IMR-90 (cell line): ENCODE results near the gene SBF2. TPM values are rescaled to one million over a fixed set of nuclear protein-coding genes. Genes with fewer than 3 reads are reported as not detected.

Experiments used
- ATAC-seq: fragments of 200-7000 bp; cut with Tn5 transposase; 2 replicates; pipeline ENCODE4 v1.9.1; 2020; ENCODE audit warnings: low read depth, mild to moderate bottlenecking, moderate library complexity
- BruUV-seq: library from RNA; stranded (reverse); fragments of 400-500 nt; replicated peaks from 2 replicates; lab custom pipeline; 2021; lab: Mats Ljungman, UMichigan
- CTCF ChIA-PET: fragments of 300-600 bp; formaldehyde crosslinking; extraction: SDS; loops from one replicate; lab custom pipeline; 2021; ENCODE audit warnings: antibody characterized with exemption; lab: Yijun Ruan, JAX
- POLR2A ChIA-PET: fragments of 300-600 bp; sonication (Branson Sonifier 250); formaldehyde crosslinking; loops from one replicate; lab custom pipeline; 2022; ENCODE audit warnings: antibody characterized with exemption; ENCODE audit not compliant: unreplicated experiment; lab: Charles Lee
- DNase-seq: peaks from one replicate; pipeline ENCODE4 v3.0.0; 2013
- H2AFZ ChIP-seq: replicated peaks from 2 replicates; pipeline ENCODE3; 2013; ENCODE audit warnings: low read length, mild to moderate bottlenecking; ENCODE audit not compliant: poor library complexity
- H2AK5ac ChIP-seq: 2 replicates; pipeline ENCODE4 v1.6.1; 2013; ENCODE audit warnings: low read depth, low read length, inconsistent platforms
- H2AK9ac ChIP-seq: replicated peaks from 2 replicates; pipeline ENCODE3; 2013; ENCODE audit warnings: mild to moderate bottlenecking, low read depth, low read length, moderate library complexity; ENCODE audit not compliant: poor library complexity
- H2BK120ac ChIP-seq: 2 replicates; pipeline ENCODE4 v1.6.1; 2013; ENCODE audit warnings: low read depth, low read length, inconsistent platforms
- H2BK15ac ChIP-seq: 3 replicates; pipeline ENCODE4 v1.6.1; 2013; ENCODE audit warnings: low read depth, low read length, inconsistent platforms
- H2BK20ac ChIP-seq: 2 replicates; pipeline ENCODE4 v1.6.1; 2013; ENCODE audit warnings: low read depth, mild to moderate bottlenecking, inconsistent platforms, low read length, moderate library complexity
- H2BK5ac ChIP-seq: 2 replicates; pipeline ENCODE4 v1.6.1; 2013; ENCODE audit warnings: mild to moderate bottlenecking, low read depth, low read length, inconsistent platforms; ENCODE audit not compliant: poor library complexity, severe bottlenecking
- H3K14ac ChIP-seq: replicated peaks from 2 replicates; pipeline ENCODE4 v1.6.1; 2013; ENCODE audit warnings: low read depth, low read length, inconsistent platforms
- H3K18ac ChIP-seq: 2 replicates; pipeline ENCODE4 v1.6.1; 2013; ENCODE audit warnings: low read depth, low read length, control low read depth
- H3K23ac ChIP-seq: 2 replicates; pipeline ENCODE4 v1.6.1; 2013; ENCODE audit warnings: low read depth, low read length, inconsistent platforms
- H3K27ac ChIP-seq: 2 replicates; pipeline ENCODE4 v1.5.1; 2013; ENCODE audit warnings: mild to moderate bottlenecking, control low read depth, low read length; ENCODE audit not compliant: insufficient read depth
- H3K27me3 ChIP-seq: 2 replicates; pipeline ENCODE4 v1.6.1; 2013; ENCODE audit warnings: low read length; ENCODE audit not compliant: control insufficient read depth, insufficient read depth
- H3K36me3 ChIP-seq: 2 replicates; pipeline ENCODE4 v1.6.1; 2013; ENCODE audit warnings: low read length, mixed read lengths; ENCODE audit not compliant: control insufficient read depth, insufficient read depth
- H3K4ac ChIP-seq: 2 replicates; pipeline ENCODE4 v1.6.1; 2013; ENCODE audit warnings: low read depth, low read length, inconsistent platforms
- H3K4me1 ChIP-seq: 2 replicates; pipeline ENCODE4 v1.6.1; 2013; ENCODE audit warnings: low read length, mixed read lengths; ENCODE audit not compliant: control insufficient read depth, insufficient read depth
- H3K4me2 ChIP-seq: 2 replicates; pipeline ENCODE4 v1.6.1; 2013; ENCODE audit warnings: low read depth, mild to moderate bottlenecking, control low read depth, low read length, moderate library complexity
- H3K4me3 ChIP-seq: 2 replicates; pipeline ENCODE4 v1.5.1; 2013; ENCODE audit warnings: low read depth, mild to moderate bottlenecking, control low read depth, low read length, moderate library complexity; ENCODE audit not compliant: insufficient read depth
- H3K56ac ChIP-seq: 2 replicates; pipeline ENCODE4 v1.6.1; 2013; ENCODE audit warnings: low read length, inconsistent platforms; ENCODE audit not compliant: insufficient read depth; ENCODE audit errors: extremely low read depth
- H3K79me1 ChIP-seq, 2 experiments: 2 replicates each; pipeline ENCODE4 v1.6.1; 2013; ENCODE audit warnings: low read length in 2 of 2, inconsistent platforms in 1 of 2, low read depth in 1 of 2
- H3K9ac ChIP-seq: 2 replicates; pipeline ENCODE4 v1.6.1; 2013; ENCODE audit warnings: low read depth, low read length, control low read depth
- H3K9me1 ChIP-seq: 2 replicates; pipeline ENCODE4 v1.6.1; 2013; ENCODE audit warnings: low read length, inconsistent platforms; ENCODE audit not compliant: insufficient read depth
- H3K9me3 ChIP-seq: 2 replicates; pipeline ENCODE4 v1.6.1; 2013; ENCODE audit warnings: low read length; ENCODE audit not compliant: control insufficient read depth, insufficient read depth
- H4K20me1 ChIP-seq: 2 replicates; pipeline ENCODE4 v1.6.1; 2013; ENCODE audit warnings: low read length, inconsistent platforms; ENCODE audit not compliant: insufficient read depth
- H4K5ac ChIP-seq: 2 replicates; pipeline ENCODE4 v1.6.1; 2013; ENCODE audit warnings: mild to moderate bottlenecking, low read depth, low read length, control low read depth
- H4K8ac ChIP-seq, 2 experiments: 2 replicates each; pipeline ENCODE4 v1.6.1; 2013; ENCODE audit warnings: low read depth in 2 of 2, low read length in 2 of 2, control low read depth in 1 of 2, inconsistent platforms in 1 of 2
- H4K91ac ChIP-seq: 2 replicates; pipeline ENCODE4 v1.6.1; 2013; ENCODE audit warnings: low read depth, low read length, inconsistent platforms; ENCODE audit not compliant: insufficient read depth
- CEBPB ChIP-seq: IDR thresholded peaks from 2 replicates; pipeline ENCODE4 v1.6.1; 2012; ENCODE audit warnings: low read depth, low read length, improper control_type of control experiment
- CHD1 ChIP-seq: IDR thresholded peaks from 2 replicates; pipeline ENCODE4 v1.6.1; 2012; ENCODE audit warnings: low read depth, low read length, improper control_type of control experiment
- MAFK ChIP-seq: IDR thresholded peaks from 2 replicates; pipeline ENCODE4 v1.6.1; 2012; ENCODE audit warnings: low read depth, low read length, improper control_type of control experiment
- MXI1 ChIP-seq: IDR thresholded peaks from 2 replicates; pipeline ENCODE4 v1.6.1; 2012; ENCODE audit warnings: low read depth, mild to moderate bottlenecking, low read length, moderate library complexity, borderline replicate concordance
- NFE2L2 ChIP-seq: fragments of 150-350 bp; IDR thresholded peaks from 2 replicates; pipeline ENCODE4 v1.6.1; 2016; ENCODE audit warnings: low read depth, mild to moderate bottlenecking, low read length
- RCOR1 ChIP-seq: IDR thresholded peaks from 2 replicates; pipeline ENCODE4 v1.6.1; 2012; ENCODE audit warnings: mild to moderate bottlenecking, low read length, improper control_type of control experiment; ENCODE audit not compliant: insufficient replicate concordance
- RFX5 ChIP-seq: IDR thresholded peaks from 2 replicates; pipeline ENCODE4 v1.8.0; 2012; ENCODE audit warnings: low read depth, mild to moderate bottlenecking, low read length, moderate library complexity
- WGBS, 2 experiments: methylation state at CpG; one replicate each; pipeline versions ENCODE4 v1.1.5 to v1.1.7; 2013; ENCODE audit warnings: missing lambda C conversion rate in 2 of 2; ENCODE audit not compliant: insufficient read length in 1 of 2; ENCODE audit errors: extremely low coverage in 2 of 2; 5-methylcytosine and 5-hydroxymethylcytosine counted together
- dilution Hi-C: fragments of 300-500 bp; cut with HindIII; formaldehyde crosslinking; loops from one replicate; pipeline ENCODE4 v1.14.3; 2018; ENCODE audit warnings: low sequenced_read_pairs; ENCODE audit not compliant: unreplicated experiment
- in situ Hi-C: fragments of 300-500 bp; cut with MboI; formaldehyde crosslinking; loops from 3 replicates; pipeline ENCODE4 v1.14.3; 2019; ENCODE audit warnings: low sequenced_read_pairs, inconsistent platforms, mixed read lengths
- intact Hi-C: fragments of 100-400 bp; cut with micrococcal nuclease; formaldehyde crosslinking; loops from 2 replicates; pipeline ENCODE4 v1.10.0; 2022
- polyA plus RNA-seq, 3 experiments: library from polyadenylated mRNA; depleted of rRNA; stranded (reverse); fragments of >200 nt; gene quantifications; 2 replicates each; pipeline ENCODE4 v1.2.3, GENCODE V29; 2012; ENCODE audit warnings: low replicate concordance in 1 of 3
- total RNA-seq: library from RNA; depleted of rRNA; stranded (reverse); fragments of >200 nt; gene quantifications from 2 replicates; pipeline ENCODE4 v1.2.3, GENCODE V29; 2012

Gene SBF2
- total and polyA plus RNA-seq, 2 of the 4 experiments (the other 2 are of a cell fraction), result 23.8 to 51.8 TPM

- Histone ChIP-seq H2BK120ac (no peak overlapping the region), H2AK5ac (no peak overlapping the region), H3K27ac (no peak overlapping the region), H3K9me3 (no peaks in the 10 kb centered on the region), H2BK5ac (no peak overlapping the region), H3K56ac (no peak overlapping the region), H3K18ac (no peak overlapping the region), H3K4me3 (no peak overlapping the region), H3K36me3 (no peaks in the 10 kb centered on the region), H4K8ac (no peak overlapping the region), H4K91ac (no peak overlapping the region), H3K4ac (no peak overlapping the region), H3K14ac (no peak overlapping the region), H3K9me1 (no peaks in the 10 kb centered on the region), H4K5ac (no peak overlapping the region), H3K27me3 (no peaks in the 10 kb centered on the region), H3K4me2 (peak overlapping the region; percentile 10; the same call in 1 of the 2 replicates), H3K4me1 (peaks cover 10% of the 10 kb centered on the region), H2AK9ac (no peak overlapping the region), H3K79me1 (peaks cover 15 to 24% of the 10 kb centered on the region in 2 experiments), H4K20me1 (no peaks in the 10 kb centered on the region), H3K23ac (no peak overlapping the region), H2AFZ (no peak overlapping the region), H2BK15ac (no peak overlapping the region), H2BK20ac (no peak overlapping the region), H3K9ac (no peak overlapping the region)
- dilution Hi-C loops (no loop called here), in situ Hi-C loops (no loop called here), intact Hi-C loops (no loop called here)
- CTCF ChIA-PET, result no interaction called here
- peak; percentile 96 for ATAC-seq
- POLR2A ChIA-PET, result no interaction called here
- no TSS peak for BruUV-seq
- DNase-seq, result peak; percentile 68
- WGBS, 2 experiments, result 40% methylated on average over 1 of the region's 2 CpGs; no CpG with 5 or more reads in 1 of the 2 experiments
- TF ChIP-seq CEBPB, result no peak
- no peak for TF ChIP-seq RFX5
- TF ChIP-seq CHD1, result no peak
- no peak for TF ChIP-seq RCOR1
- no peak for TF ChIP-seq MXI1
- no peak for TF ChIP-seq MAFK
- no peak for TF ChIP-seq NFE2L2
Measured at GRCh38 chr11:10139656-10140055, 154.4 kb downstream of the SBF2 start.
